H4 (cell line): Measurements from ENCODE around the gene CDC42EP1. TPM values are rescaled to one million over a fixed set of nuclear protein-coding genes. Genes with fewer than 3 reads are reported as not detected.

Experiments used
- DNase-seq: peaks from one replicate; pipeline ENCODE4 v3.0.0-alpha.2; 2015; ENCODE audit warnings: low spot score
- total RNA-seq: library from RNA; depleted of rRNA; stranded (reverse); fragments of >200 nt; shearing (Covaris generic); gene quantifications from 2 replicates; pipeline ENCODE4 v1.2.3, GENCODE V29; 2014; rRNA removed

Gene CDC42EP1
- total RNA-seq, 1 experiment from 2014 or later: 9.5 TPM

DNA sequence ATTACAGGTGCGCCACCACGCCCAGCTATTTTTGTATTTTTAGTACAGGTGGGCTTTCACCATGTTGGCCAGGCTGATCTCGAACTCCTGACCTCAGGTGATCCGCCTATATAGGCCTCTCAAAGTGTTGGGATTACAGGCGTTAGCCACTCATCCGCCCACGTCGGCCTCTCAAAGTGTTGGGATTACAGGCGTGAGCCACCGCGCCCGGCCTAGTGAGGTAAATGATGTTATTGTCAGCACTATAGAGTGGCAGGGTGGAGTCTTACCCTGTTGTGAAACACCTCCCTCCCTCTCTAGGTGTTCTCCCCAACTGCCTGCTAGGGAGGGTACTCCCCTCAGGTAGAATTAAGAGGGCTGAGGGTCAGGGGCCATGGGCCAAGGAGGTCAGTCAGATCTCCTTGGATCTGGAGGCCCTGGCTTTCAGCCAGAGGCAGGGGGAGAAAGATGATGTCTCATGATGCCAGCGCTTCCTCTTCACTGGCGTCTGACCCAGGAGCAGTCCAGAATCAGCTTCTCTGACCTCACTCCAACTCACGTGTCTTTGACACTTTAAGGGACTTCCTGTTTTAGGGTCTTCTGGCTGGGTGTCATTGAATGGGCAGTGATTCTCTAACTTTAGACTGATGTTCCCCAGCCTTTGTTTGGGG lies 50.3 kb downstream of the CDC42EP1 start:
- no peak for DNase-seq

DNA sequence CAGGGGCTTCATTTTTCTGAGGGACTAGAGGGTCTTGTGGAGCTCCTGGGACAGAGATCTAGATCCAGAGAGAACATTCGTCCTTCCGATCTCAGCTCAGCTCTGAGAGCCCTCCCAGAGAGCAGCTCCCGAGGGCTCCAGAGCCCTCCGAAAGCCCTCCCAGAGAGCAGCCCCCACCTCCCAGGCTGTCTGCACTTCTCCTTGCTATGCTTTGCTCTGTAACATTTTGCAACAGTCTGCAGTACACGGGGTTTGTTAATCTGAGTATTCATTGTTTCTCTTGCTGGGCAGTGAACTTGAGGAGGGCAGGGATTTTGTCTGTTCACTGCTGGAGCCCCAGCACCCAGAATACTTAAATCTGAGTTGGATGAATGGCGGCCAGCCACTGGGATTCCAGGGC lies 50.9 kb downstream of the CDC42EP1 start:
- DNase-seq: no peak

DNA sequence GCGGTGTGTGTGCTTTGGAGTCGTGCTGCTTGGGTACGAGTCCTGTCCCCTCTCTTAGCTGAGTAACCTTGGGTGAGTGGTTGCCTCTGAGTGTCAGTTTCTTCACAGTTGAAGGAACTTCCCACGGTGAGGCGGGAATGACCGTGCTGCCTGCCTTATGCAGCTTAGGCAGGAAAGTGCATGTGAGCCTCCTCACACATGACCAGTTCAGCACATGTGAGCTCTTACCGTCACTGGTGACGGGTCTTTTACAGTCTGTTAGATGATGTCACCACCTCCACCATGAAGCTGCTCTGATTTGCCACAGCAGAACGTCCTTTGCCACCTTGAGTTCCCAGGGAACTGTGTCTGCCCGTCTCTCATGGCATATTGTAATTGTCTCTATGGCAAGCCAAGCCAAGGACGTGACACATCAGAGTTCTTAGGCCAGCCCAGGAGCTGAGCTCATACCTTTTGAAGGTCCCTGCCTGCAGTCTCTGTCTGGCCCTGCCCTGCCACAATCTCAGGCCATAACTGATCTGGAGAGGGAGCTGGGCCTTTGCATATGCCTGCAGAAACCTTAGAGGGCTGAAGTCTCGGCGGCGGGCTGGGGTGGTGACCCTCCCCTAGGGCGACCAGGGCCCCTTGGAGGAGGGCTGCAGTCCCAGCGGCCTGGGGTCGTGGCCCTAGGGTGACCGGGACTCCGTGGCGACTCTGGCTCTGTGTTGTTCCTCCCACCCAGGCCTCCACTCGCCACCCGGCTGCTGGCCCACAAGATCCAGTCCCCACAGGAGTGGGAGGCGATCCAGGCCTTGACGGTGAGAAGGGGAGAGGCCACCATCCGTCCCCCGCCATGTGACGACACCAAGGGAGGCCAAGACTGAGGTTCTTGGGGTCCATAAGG lies 56.2 kb downstream of the CDC42EP1 start:
- DNase-seq: no peak

DNA sequence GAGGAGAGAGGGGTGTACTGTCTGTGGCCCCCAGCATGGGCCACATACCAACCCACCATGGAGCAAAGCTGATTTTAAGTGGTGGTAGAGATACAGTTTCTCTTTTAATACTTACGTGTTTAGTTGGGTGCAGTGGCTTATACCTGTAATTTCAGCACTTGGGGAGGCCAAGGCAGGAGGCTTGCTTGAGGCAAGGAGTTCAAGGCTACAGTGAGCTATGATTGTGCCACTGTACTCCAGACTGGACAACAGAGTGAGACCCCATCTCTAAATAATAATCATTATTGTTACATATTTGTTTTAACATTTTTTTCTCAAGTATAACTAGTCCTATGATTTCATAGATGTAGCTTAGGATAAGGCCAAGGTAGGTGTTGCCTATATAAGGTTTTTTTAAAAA lies 57.2 kb downstream of the CDC42EP1 start:
- no peak for DNase-seq

- no peak for DNase-seq
Observed at GRCh38 chr22:37618072-37618656, 57.9 kb downstream of the CDC42EP1 start.

GRCh38 chr22:37618674-37619073 lies 58.4 kb downstream of the CDC42EP1 start:
- DNase-seq: no peak

Other genes starting within 250 kb of the CDC42EP1 start
- gene ELFN2, start 133.0 kb upstream of the CDC42EP1 start, total RNA-seq: 0.29 and 0.41 TPM in 2 replicates
- 0.08 TPM in 1 of 2 replicates, not detected in the other for gene MFNG, start 74.1 kb upstream of the CDC42EP1 start, total RNA-seq
- 2.8 and 3.9 TPM in 2 replicates for gene CARD10, start 41.1 kb upstream of the CDC42EP1 start, total RNA-seq
- not detected in 2 replicates for gene LGALS2, start 19.6 kb downstream of the CDC42EP1 start, total RNA-seq
- 8.2 and 31.3 TPM in 2 replicates for gene GGA1, start 48.4 kb downstream of the CDC42EP1 start, total RNA-seq
- 6.9 and 14.7 TPM in 2 replicates for gene SH3BP1, start 79.2 kb downstream of the CDC42EP1 start, total RNA-seq
- 9.0 and 9.3 TPM in 2 replicates for gene PDXP, start 98.2 kb downstream of the CDC42EP1 start, total RNA-seq
- 1,239 and 1,549 TPM in 2 replicates for gene LGALS1, start 115.2 kb downstream of the CDC42EP1 start, total RNA-seq
- gene NOL12, start 125.9 kb downstream of the CDC42EP1 start, total RNA-seq: 25.7 and 27.3 TPM in 2 replicates
- gene TRIOBP, start 136.6 kb downstream of the CDC42EP1 start, total RNA-seq: 18.3 and 21.9 TPM in 2 replicates
- 11.5 and 14.3 TPM in 2 replicates for gene GCAT, start 247.5 kb downstream of the CDC42EP1 start, total RNA-seq